Ovary (tissue), 3 donors: Measurements from ENCODE around the gene VAPB.

ENCODE experiments used
- POLR2A ChIP-seq: fragments of 450-650 bp; IDR thresholded peaks from one replicate; pipeline ENCODE4 v1.6.1; 2017; ENCODE audit warnings: antibody characterized with exemption, mild to moderate bottlenecking, moderate library complexity
- TF ChIP-seq, protein P1 (sequence below), 3 donors: fragments of 450-650 bp in 2 of 3; fragments of 200-600 bp in 1 of 3; IDR thresholded peaks; one replicate each; pipeline versions ENCODE4 v1.5.1 to v1.8.0; 2016 to 2022; ENCODE audit warnings: antibody characterized with exemption in 3 of 3, mild to moderate bottlenecking in 1 of 3
- donor health status: DM: no; HTN: no; CAD: no.

DNA sequence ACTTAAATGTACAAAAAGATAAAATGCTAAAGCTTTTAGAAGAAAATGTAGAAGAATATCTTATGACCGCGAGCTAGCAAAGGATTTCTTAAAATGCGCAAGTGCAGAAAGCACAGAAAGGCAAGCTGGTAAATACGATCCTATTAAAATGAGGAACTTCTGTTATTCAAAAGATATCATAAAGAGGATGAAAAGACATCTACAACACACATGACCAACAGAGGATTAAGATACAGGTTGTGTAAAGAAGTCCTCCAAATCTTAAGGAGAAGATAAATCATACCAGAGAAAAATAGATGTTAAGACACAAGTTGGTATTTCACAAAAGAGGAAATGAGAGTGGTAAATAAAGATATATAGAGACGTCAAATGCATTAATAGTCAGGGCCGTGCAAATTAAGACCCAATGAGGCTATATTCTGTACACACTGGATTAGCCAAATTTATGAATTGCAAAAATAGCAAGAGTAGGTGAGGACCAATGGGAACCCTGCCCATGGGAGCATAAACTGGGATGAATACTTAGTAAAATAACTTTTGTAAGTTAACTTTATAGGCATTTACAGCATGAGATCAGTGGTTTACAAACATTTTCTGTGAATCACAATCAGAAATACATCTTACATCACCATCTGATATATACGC is 103.2 kb downstream of the VAPB start:
- TF ChIP-seq, protein P1, sequence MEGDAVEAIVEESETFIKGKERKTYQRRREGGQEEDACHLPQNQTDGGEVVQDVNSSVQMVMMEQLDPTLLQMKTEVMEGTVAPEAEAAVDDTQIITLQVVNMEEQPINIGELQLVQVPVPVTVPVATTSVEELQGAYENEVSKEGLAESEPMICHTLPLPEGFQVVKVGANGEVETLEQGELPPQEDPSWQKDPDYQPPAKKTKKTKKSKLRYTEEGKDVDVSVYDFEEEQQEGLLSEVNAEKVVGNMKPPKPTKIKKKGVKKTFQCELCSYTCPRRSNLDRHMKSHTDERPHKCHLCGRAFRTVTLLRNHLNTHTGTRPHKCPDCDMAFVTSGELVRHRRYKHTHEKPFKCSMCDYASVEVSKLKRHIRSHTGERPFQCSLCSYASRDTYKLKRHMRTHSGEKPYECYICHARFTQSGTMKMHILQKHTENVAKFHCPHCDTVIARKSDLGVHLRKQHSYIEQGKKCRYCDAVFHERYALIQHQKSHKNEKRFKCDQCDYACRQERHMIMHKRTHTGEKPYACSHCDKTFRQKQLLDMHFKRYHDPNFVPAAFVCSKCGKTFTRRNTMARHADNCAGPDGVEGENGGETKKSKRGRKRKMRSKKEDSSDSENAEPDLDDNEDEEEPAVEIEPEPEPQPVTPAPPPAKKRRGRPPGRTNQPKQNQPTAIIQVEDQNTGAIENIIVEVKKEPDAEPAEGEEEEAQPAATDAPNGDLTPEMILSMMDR (IDR thresholded peaks at IDR 0.05), result no peak
- no peak for TF ChIP-seq POLR2A
